Lower leg skin (tissue), 4 donors: ENCODE measurements around the gene RHOC. TPM values are rescaled to one million over a fixed set of nuclear protein-coding genes. Genes with fewer than 3 reads are reported as not detected.

Source experiments
- DNase-seq, 2 donors: peaks; one replicate each; pipeline ENCODE4 v3.0.0-alpha.2; 2019; ENCODE audit warnings: low spot score in 2 of 2
- H3K4me3 ChIP-seq: fragments of 200-600 bp; sonication (generic); 2 replicates; pipeline ENCODE4 v1.5.1; 2017; ENCODE audit warnings: mild to moderate bottlenecking, low read depth; ENCODE audit not compliant: poor library complexity, severe bottlenecking
- CTCF ChIP-seq, 3 donors: fragments of 450-650 bp; IDR thresholded peaks; one replicate each; pipeline ENCODE4 v1.5.1; 2016; ENCODE audit warnings: antibody characterized with exemption in 3 of 3, mild to moderate bottlenecking in 3 of 3, moderate library complexity in 2 of 3
- POLR2A ChIP-seq, 2 donors: fragments of 450-650 bp; IDR thresholded peaks; one replicate each; pipeline ENCODE4 v1.6.1; 2016 to 2017; ENCODE audit warnings: antibody characterized with exemption in 2 of 2, mild to moderate bottlenecking in 1 of 2, moderate library complexity in 1 of 2
- WGBS, 2 donors: methylation state at CpG; one replicate each; pipeline ENCODE4 v1.1.5; 2018; 5-methylcytosine and 5-hydroxymethylcytosine counted together
- intact Hi-C: fragments of 100-400 bp; cut with DNase I; formaldehyde crosslinking; loops from one replicate; pipeline ENCODE4 v1.15.0; 2023; ENCODE audit warnings: low total_unique reads
- total RNA-seq, 4 donors: library from RNA; depleted of rRNA; stranded (reverse); fragments of >200 nt; gene quantifications; one replicate each; pipeline ENCODE4 v1.1.0, GENCODE V29; 2016

Gene RHOC
- total RNA-seq, 4 donors from 2014 or later: 133 to 214 (median 184) TPM

GRCh38 chr1:112676543-112676942 lies 30.4 kb downstream of the RHOC start:
- WGBS, 2 donors: 73 to 76% methylated on average over 3 of the region's 3 CpGs
- no peak overlapping the region for H3K4me3 ChIP-seq
- no peak for DNase-seq
- TF ChIP-seq POLR2A (IDR thresholded peaks at IDR 0.05) (no peak), CTCF (IDR thresholded peaks at IDR 0.05) (no peak)
- intact Hi-C loops: no loop called here

GRCh38 chr1:112675728-112676381 lies 31.1 kb downstream of the RHOC start:
- TF ChIP-seq CTCF (IDR thresholded peaks at IDR 0.05) (no peak), POLR2A (IDR thresholded peaks at IDR 0.05) (no peak)
- peak overlapping the region; percentile 79 for H3K4me3 ChIP-seq
- 39 to 42% methylated on average over 7 of the region's 7 CpGs for WGBS, 2 donors
- no peak for DNase-seq
- intact Hi-C loops: no loop called here

- no peak for DNase-seq
- no peak for TF ChIP-seq CTCF (IDR thresholded peaks at IDR 0.05)
- TF ChIP-seq POLR2A (IDR thresholded peaks at IDR 0.05): no peak
- H3K4me3 ChIP-seq: peak overlapping the region; percentile 79
- 1% methylated on average over 37 to 47 of the region's 68 CpGs for WGBS, 2 donors
- intact Hi-C loops: no loop called here
Measured at GRCh38 chr1:112674986-112675727, 31.8 kb downstream of the RHOC start.

GRCh38 chr1:112674440-112674985 lies 32.4 kb downstream of the RHOC start, which contains the start of gene MOV10:
MOV10 (plus strand) TSS chr1:112674659; CDS start chr1:112674913, 254 bp downstream.
- intact Hi-C loops: no loop called here
- WGBS, 2 donors: 0% methylated on average over 30 of the region's 30 CpGs
- peak; percentile 59 to 94 for DNase-seq
- no peak for TF ChIP-seq CTCF (IDR thresholded peaks at IDR 0.05)
- TF ChIP-seq POLR2A (IDR thresholded peaks at IDR 0.05): no peak
- peak within 1 kb of the TSS; percentile 79 for H3K4me3 ChIP-seq

DNA sequence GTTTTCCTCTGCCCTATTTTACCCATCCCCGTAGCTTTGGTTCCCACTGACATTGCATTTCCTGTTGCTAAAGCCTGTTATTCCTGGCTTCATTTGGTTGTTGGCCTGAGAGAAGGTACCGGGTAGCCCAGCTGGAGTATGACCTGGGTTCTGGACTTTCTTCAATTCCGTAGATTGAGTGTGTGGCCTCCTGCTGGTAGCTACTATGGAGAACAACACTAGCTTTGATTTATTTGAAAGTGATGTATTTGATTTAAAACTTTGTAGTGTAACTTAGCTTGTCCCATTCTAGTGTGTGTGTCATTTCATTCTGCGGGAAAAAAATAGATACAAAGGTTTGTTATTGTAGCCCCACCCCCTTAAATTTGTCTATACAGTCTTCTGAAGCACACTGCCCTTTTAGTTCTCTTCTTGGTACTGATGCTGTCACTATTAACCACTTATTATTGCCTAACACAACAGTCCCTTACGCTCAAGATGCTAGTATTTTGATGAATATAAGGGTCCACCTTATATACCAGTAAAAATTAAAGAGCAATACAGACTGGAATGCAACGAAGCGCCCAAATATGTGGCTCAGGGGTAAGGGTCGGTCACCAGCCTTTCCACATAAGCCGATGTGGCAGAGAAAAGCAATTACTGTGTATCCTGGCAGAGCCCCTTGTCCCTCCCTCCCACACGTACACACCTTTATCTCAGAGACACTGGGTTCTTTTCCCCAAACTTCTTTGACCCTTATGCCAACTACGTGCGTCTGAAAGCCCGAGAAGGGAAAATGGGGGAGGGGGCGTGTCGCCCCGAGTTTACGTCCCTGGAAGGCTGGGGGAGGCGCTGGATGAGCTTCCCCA lies 33.1 kb downstream of the RHOC start:
- 3% methylated on average over 18 of the region's 18 CpGs for WGBS, 2 donors
- peak in 1 of 2 donors; percentile 74 for DNase-seq
- TF ChIP-seq CTCF (IDR thresholded peaks at IDR 0.05): no peak
- TF ChIP-seq POLR2A (IDR thresholded peaks at IDR 0.05): no peak
- peak overlapping the region; percentile 79 for H3K4me3 ChIP-seq
- intact Hi-C loops: no loop called here
